Mesenchymal stem cell (in vitro differentiated cells and primary cell): ENCODE data around the gene STAT1.
"Not testable (repeated sequence)": the region's sequence is repeated elsewhere in the genome, so short reads cannot be mapped to it uniquely, and the experiment has no call there.

Experiments
- DNase-seq: peaks from one replicate; pipeline ENCODE4 v3.0.0-alpha.2; 2013
- H2AFZ ChIP-seq: one replicate; pipeline ENCODE4 v1.6.1; 2013; ENCODE audit warnings: low read depth, mild to moderate bottlenecking, control low read depth, inconsistent platforms, low read length, moderate library complexity
- H2AK5ac ChIP-seq: 2 replicates; pipeline ENCODE4 v1.6.1; 2013; ENCODE audit warnings: low read length, moderate library complexity, mild to moderate bottlenecking, inconsistent platforms; ENCODE audit not compliant: severe bottlenecking
- H2BK120ac ChIP-seq: one replicate; pipeline ENCODE4 v1.6.1; 2013; ENCODE audit warnings: low read depth, mild to moderate bottlenecking, inconsistent platforms, low read length, moderate library complexity
- H2BK12ac ChIP-seq, 2 experiments: one replicate each; pipeline ENCODE4 v1.6.1; 2013; ENCODE audit warnings: inconsistent platforms in 2 of 2, low read length in 2 of 2, mild to moderate bottlenecking in 2 of 2, moderate library complexity in 2 of 2, control low read depth in 1 of 2
- H2BK15ac ChIP-seq: one replicate; pipeline ENCODE4 v1.6.1; 2013; ENCODE audit warnings: mild to moderate bottlenecking, low read depth, inconsistent platforms; ENCODE audit not compliant: poor library complexity, severe bottlenecking
- H2BK5ac ChIP-seq: 2 replicates; pipeline ENCODE4 v1.6.1; 2013; ENCODE audit warnings: low read depth, mild to moderate bottlenecking, low read length, control low read depth, inconsistent platforms; ENCODE audit not compliant: poor library complexity, severe bottlenecking
- H3K14ac ChIP-seq, 2 experiments: one replicate each; pipeline ENCODE4 v1.6.1; 2013; ENCODE audit warnings: inconsistent platforms in 2 of 2, low read length in 2 of 2, control low read depth in 1 of 2, mild to moderate bottlenecking in 1 of 2, moderate library complexity in 1 of 2
- H3K18ac ChIP-seq, 2 experiments: one replicate each; pipeline ENCODE4 v1.6.1; 2013; ENCODE audit warnings: inconsistent platforms in 2 of 2, low read length in 2 of 2, control low read depth in 1 of 2, low read depth in 1 of 2, mild to moderate bottlenecking in 1 of 2
- H3K23ac ChIP-seq, 2 experiments: one replicate each; pipeline ENCODE4 v1.6.1; 2013; ENCODE audit warnings: inconsistent platforms in 2 of 2, low read length in 2 of 2, mild to moderate bottlenecking in 2 of 2, moderate library complexity in 2 of 2, control low read depth in 1 of 2
- H3K27ac ChIP-seq: 2 replicates; pipeline ENCODE4 v1.5.1; 2013; ENCODE audit warnings: mild to moderate bottlenecking, moderate library complexity, low read length, control low read depth, inconsistent platforms; ENCODE audit not compliant: poor library complexity, severe bottlenecking
- H3K27me3 ChIP-seq, 2 experiments: 2 replicates each; pipeline versions ENCODE4 v1.6.1 to v1.7.0; 2013; ENCODE audit warnings: low read length in 2 of 2, mild to moderate bottlenecking in 2 of 2, moderate library complexity in 2 of 2, control low read depth in 1 of 2, inconsistent platforms in 1 of 2; ENCODE audit not compliant: control insufficient read depth in 1 of 2, insufficient read depth in 1 of 2
- H3K36me3 ChIP-seq, 2 experiments: 2 replicates each; pipeline versions ENCODE4 v1.6.1 to v1.7.0; 2013; ENCODE audit warnings: low read length in 2 of 2, control low read depth in 1 of 2, inconsistent platforms in 1 of 2, low read depth in 1 of 2, mild to moderate bottlenecking in 1 of 2; ENCODE audit not compliant: insufficient read depth in 2 of 2, control insufficient read depth in 1 of 2
- H3K4ac ChIP-seq, 2 experiments: one replicate each; pipeline ENCODE4 v1.6.1; 2013; ENCODE audit warnings: inconsistent platforms in 2 of 2, low read length in 2 of 2, mild to moderate bottlenecking in 2 of 2, moderate library complexity in 2 of 2, control low read depth in 1 of 2, low read depth in 1 of 2
- H3K4me1 ChIP-seq: 2 replicates; pipeline ENCODE4 v1.6.1; 2013; ENCODE audit warnings: low read depth, low read length, control low read depth; ENCODE audit not compliant: control insufficient read depth, insufficient read depth
- H3K4me2 ChIP-seq: 2 replicates; pipeline ENCODE4 v1.6.1; 2013; ENCODE audit warnings: low read length, mild to moderate bottlenecking, inconsistent platforms; ENCODE audit not compliant: poor library complexity, severe bottlenecking
- H3K4me3 ChIP-seq, 2 experiments: 2 replicates each; pipeline versions ENCODE4 v1.5.1 to v1.7.0; 2013; ENCODE audit warnings: low read length in 2 of 2, mild to moderate bottlenecking in 2 of 2, control low read depth in 1 of 2, low read depth in 1 of 2; ENCODE audit not compliant: insufficient read depth in 1 of 2
- H3K79me1 ChIP-seq: replicated peaks from 2 replicates; pipeline ENCODE4 v1.6.1; 2013; ENCODE audit warnings: mild to moderate bottlenecking, control low read depth, low read length, inconsistent platforms; ENCODE audit not compliant: poor library complexity, severe bottlenecking
- H3K9ac ChIP-seq: 2 replicates; pipeline ENCODE4 v1.7.0; 2013; ENCODE audit warnings: mild to moderate bottlenecking, low read length, moderate library complexity
- H3K9me3 ChIP-seq: 2 replicates; pipeline ENCODE4 v1.7.0; 2013; ENCODE audit warnings: mild to moderate bottlenecking, low read length; ENCODE audit not compliant: control insufficient read depth
- H4K8ac ChIP-seq: one replicate; pipeline ENCODE4 v1.6.1; 2013; ENCODE audit warnings: inconsistent platforms, mild to moderate bottlenecking, low read length, moderate library complexity
- H4K91ac ChIP-seq: one replicate; pipeline ENCODE4 v1.6.1; 2013; ENCODE audit warnings: mild to moderate bottlenecking, low read length, inconsistent platforms
- WGBS: methylation state at CpG from one replicate; pipeline ENCODE4 v1.1.7; 2013; ENCODE audit warnings: mixed read lengths; 5-methylcytosine and 5-hydroxymethylcytosine counted together

Gene STAT1

DNA sequence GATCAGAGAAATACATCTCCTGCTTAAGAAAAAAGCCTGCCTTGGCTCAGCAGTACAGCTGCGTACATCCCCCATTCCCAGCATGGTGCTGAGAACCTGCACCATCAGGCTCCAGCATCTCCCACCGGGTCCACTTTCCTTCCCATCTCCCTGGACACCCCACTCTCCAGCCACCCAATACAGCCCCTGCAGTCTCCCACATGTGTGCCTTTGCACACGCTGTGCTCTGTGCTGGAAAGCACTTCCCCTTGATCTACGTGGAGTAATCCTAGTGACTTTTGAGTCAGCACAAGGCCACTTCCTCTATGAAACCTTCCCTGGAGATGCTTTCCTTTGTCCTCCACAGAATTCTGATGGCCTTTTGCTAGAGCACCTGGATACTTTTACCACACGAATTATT lies 17.0 kb downstream of the STAT1 start:
- Histone ChIP-seq H2AFZ (no peak overlapping the region), H3K14ac (no peak overlapping the region), H3K4me3 (no peak overlapping the region), H3K36me3 (peaks cover 49 to 99% of the 10 kb centered on the region in 2 experiments), H3K4me2 (no peak overlapping the region), H3K23ac (no peak overlapping the region), H4K91ac (no peak overlapping the region), H4K8ac (no peak overlapping the region), H2BK120ac (no peak overlapping the region), H3K79me1 (peaks cover 25% of the 10 kb centered on the region), H3K4me1 (no peaks in the 10 kb centered on the region), H3K9ac (no peak overlapping the region), H2BK12ac (no peak overlapping the region), H3K4ac (no peak overlapping the region), H2AK5ac (no peak overlapping the region), H2BK5ac (no peak overlapping the region), H3K27ac (no peak overlapping the region), H2BK15ac (no peak overlapping the region), H3K27me3 (no peaks in the 10 kb centered on the region), H3K18ac (no peak overlapping the region), H3K9me3 (no peaks in the 10 kb centered on the region)
- 82% methylated on average over 5 of the region's 5 CpGs for WGBS
- DNase-seq: no peak

DNA sequence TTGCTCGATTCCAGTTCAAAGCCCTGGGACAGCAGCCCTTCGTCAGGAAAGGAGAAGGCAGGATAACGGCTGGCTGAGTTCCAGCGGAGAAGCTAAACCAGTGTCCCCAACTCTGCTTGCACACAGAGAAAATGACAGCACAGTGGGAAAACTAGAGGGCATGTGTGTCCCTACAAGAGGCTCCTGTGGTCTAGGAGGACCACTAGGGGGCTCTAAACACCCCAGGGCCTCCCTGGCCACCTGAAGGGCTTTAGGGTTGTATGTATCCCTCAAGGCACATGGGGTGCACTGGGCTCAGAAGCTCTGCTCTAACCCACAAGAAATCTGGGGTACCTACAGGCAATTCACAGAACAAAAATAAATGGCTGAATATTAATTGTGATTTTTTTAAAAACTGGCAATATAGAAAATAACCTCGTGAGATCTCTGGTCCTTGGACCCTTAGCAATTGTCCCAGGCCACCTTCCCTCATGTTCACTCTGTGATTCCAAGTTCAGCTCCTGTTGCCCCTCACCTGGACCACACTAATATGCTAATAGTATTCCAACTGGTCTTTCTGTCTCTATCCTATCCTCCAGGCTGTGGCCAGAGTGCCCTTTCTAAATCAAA lies 17.5 kb downstream of the STAT1 start:
- Histone ChIP-seq H2BK5ac (no peak overlapping the region), H4K8ac (no peak overlapping the region), H3K9ac (no peak overlapping the region), H4K91ac (no peak overlapping the region), H3K36me3 (peaks cover 49 to 99% of the 10 kb centered on the region in 2 experiments), H3K4me1 (no peaks in the 10 kb centered on the region), H2BK15ac (no peak overlapping the region), H3K4ac (no peak overlapping the region), H3K14ac (no peak overlapping the region), H3K9me3 (no peaks in the 10 kb centered on the region), H3K27ac (no peak overlapping the region), H2AK5ac (no peak overlapping the region), H3K18ac (no peak overlapping the region), H2BK120ac (no peak overlapping the region), H3K4me2 (no peak overlapping the region), H3K23ac (no peak overlapping the region), H3K4me3 (no peak overlapping the region), H3K27me3 (no peaks in the 10 kb centered on the region), H3K79me1 (peaks cover 25% of the 10 kb centered on the region), H2BK12ac (no peak overlapping the region), H2AFZ (no peak overlapping the region)
- DNase-seq: peak; percentile 62
- 88% methylated on average over 5 of the region's 5 CpGs for WGBS

DNA sequence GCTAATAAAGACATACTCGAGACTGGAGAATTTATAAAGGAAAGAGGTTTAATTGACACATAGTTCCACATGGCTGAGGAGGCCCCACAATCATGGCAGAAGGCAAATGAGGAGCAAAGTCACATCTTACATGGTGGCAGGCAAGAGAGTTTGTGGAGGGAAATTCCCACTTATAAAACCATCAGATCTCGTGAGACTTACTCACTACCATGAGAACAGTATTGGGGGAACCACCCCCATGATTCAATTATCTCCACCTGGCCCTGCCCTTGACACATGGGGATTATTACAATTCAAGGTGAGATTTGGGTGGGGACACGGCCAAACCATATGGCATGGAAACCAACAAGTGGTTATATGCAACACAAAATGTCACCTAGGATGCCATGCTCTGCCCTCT lies 18.7 kb downstream of the STAT1 start:
- H3K18ac ChIP-seq, H3K4me1 ChIP-seq, H3K9me3 ChIP-seq, H3K27me3 ChIP-seq, H2BK15ac ChIP-seq, H3K9ac ChIP-seq, H2AK5ac ChIP-seq, H3K23ac ChIP-seq, H3K4ac ChIP-seq, H2BK12ac ChIP-seq, H2BK5ac ChIP-seq, H4K8ac ChIP-seq, H3K4me2 ChIP-seq, H3K27ac ChIP-seq, H2AFZ ChIP-seq, H2BK120ac ChIP-seq, H4K91ac ChIP-seq, H3K14ac ChIP-seq, DNase-seq, H3K4me3 ChIP-seq: not testable (repeated sequence)
- Histone ChIP-seq H3K79me1 (peaks cover 25% of the 10 kb centered on the region), H3K36me3 (peaks cover 51 to 99% of the 10 kb centered on the region in 2 experiments)
- 100% methylated on average over 3 of the region's 3 CpGs for WGBS

DNA sequence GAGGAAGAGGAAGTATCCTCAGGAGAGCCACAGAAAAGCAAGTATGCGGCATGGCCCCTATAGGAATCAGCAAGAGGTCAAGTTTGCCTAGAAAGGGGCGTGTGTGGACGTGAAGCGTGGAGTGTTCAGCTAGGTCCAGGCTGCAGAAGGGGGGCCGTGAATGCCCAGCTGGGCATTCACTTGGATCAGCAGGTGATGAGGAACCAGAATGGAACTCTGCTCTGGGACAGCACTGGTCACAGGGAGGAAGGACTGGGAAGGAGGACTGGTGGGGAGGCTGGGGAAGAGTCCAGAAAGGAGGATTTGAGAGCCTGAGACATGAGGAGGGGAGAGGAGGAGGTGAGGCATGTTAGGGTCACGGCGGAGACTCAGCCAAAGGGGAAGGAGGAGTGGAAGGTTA lies 19.8 kb downstream of the STAT1 start:
- peaks cover 27% of the 10 kb centered on the region for H3K79me1 ChIP-seq
- H3K18ac ChIP-seq: no peak overlapping the region
- H3K27me3 ChIP-seq: no peaks in the 10 kb centered on the region
- H3K23ac ChIP-seq: no peak overlapping the region
- H2AK5ac ChIP-seq: no peak overlapping the region
- H2BK120ac ChIP-seq: no peak overlapping the region
- no peak overlapping the region for H4K8ac ChIP-seq
- H3K4me1 ChIP-seq: no peaks in the 10 kb centered on the region
- H2BK15ac ChIP-seq: no peak overlapping the region
- H2BK12ac ChIP-seq: no peak overlapping the region
- H2AFZ ChIP-seq: no peak overlapping the region
- no peak overlapping the region for H3K4ac ChIP-seq
- H2BK5ac ChIP-seq: no peak overlapping the region
- peaks cover 54 to 99% of the 10 kb centered on the region in 2 experiments for H3K36me3 ChIP-seq
- H3K27ac ChIP-seq: no peak overlapping the region
- H3K4me3 ChIP-seq: no peak overlapping the region
- no peak overlapping the region for H3K14ac ChIP-seq
- DNase-seq: no peak
- H3K4me2 ChIP-seq: no peak overlapping the region
- WGBS: 98% methylated on average over 7 of the region's 7 CpGs
- no peaks in the 10 kb centered on the region for H3K9me3 ChIP-seq
- H3K9ac ChIP-seq: no peak overlapping the region
- no peak overlapping the region for H4K91ac ChIP-seq
